Endothelial cell of umbilical vein (primary cell): Measurements from ENCODE around the gene STOML1.

Experiments
- CTCF ChIP-seq, 2 donors: IDR thresholded peaks; 1 replicate in 1 of 2; 2 replicates in 1 of 2; pipeline ENCODE4 v1.5.1; 2011; ENCODE audit warnings: low read length in 2 of 2, mild to moderate bottlenecking in 2 of 2, moderate library complexity in 2 of 2, control low read depth in 1 of 2, inconsistent platforms in 1 of 2, low read depth in 1 of 2; ENCODE audit not compliant: insufficient read depth in 1 of 2; ENCODE audit errors: extremely low read depth in 1 of 2
- EZH2 ChIP-seq: IDR thresholded peaks from 2 replicates; pipeline ENCODE4 v1.6.1; 2012; ENCODE audit warnings: borderline replicate concordance, low read depth, mild to moderate bottlenecking, moderate library complexity, low read length, inconsistent platforms; ENCODE audit not compliant: severe bottlenecking
- FOS ChIP-seq: IDR thresholded peaks from 2 replicates; pipeline ENCODE4 v1.6.1; 2011; ENCODE audit warnings: mild to moderate bottlenecking, low read length, moderate library complexity, borderline replicate concordance; ENCODE audit not compliant: insufficient read depth
- GATA2 ChIP-seq: IDR thresholded peaks from 2 replicates; pipeline ENCODE4 v1.7.0; 2011; ENCODE audit warnings: low read depth, mild to moderate bottlenecking, moderate library complexity, mixed read lengths, low read length; ENCODE audit not compliant: insufficient read length, insufficient read depth
- JUN ChIP-seq: IDR thresholded peaks from 2 replicates; pipeline ENCODE4 v1.6.1; 2011; ENCODE audit warnings: borderline replicate concordance, low read depth; ENCODE audit not compliant: insufficient read length, insufficient read depth
- MAX ChIP-seq: IDR thresholded peaks from 2 replicates; pipeline ENCODE4 v1.6.1; 2011; ENCODE audit not compliant: insufficient read depth, insufficient read length
- MYC ChIP-seq: IDR thresholded peaks from one replicate; pipeline ENCODE4 v1.6.1; 2011; ENCODE audit warnings: mild to moderate bottlenecking, low read depth, low read length
- POLR2A ChIP-seq: IDR thresholded peaks from 2 replicates; pipeline ENCODE4 v1.6.1; 2012; ENCODE audit warnings: low read depth, mild to moderate bottlenecking, control low read depth, low read length
- POLR2AphosphoS5 ChIP-seq: IDR thresholded peaks from 2 replicates; pipeline ENCODE4 v1.6.1; 2012; ENCODE audit warnings: low read depth, mild to moderate bottlenecking, control low read depth, low read length, moderate library complexity; ENCODE audit not compliant: insufficient read depth

- TF ChIP-seq CTCF (IDR thresholded peaks at IDR 0.05; ENCODE audit: extremely low read depth in 1 of 2, insufficient read depth in 1 of 2, low read depth in 1 of 2, low read length in 2 of 2) (no peak), MYC (no peak), POLR2A (no peak), JUN (no peak), MAX (no peak), EZH2 (no peak), POLR2AphosphoS5 (no peak), FOS (no peak), GATA2 (no peak)
These were observed 40.8 kb upstream of the STOML1 start for GRCh38 chr15:74032606-74033561.
